Measurements from ENCODE around the gene PCDH19. TPM values are rescaled to one million over a fixed set of nuclear protein-coding genes. Genes with fewer than 3 reads are reported as not detected.
"Not testable (repeated sequence)": the region's sequence is repeated elsewhere in the genome, so short reads cannot be mapped to it uniquely, and the experiment has no call there.

PCDH19 gene
- total RNA-seq: 1 to 10 TPM in 1 of 6 donors, under 1 TPM in 5; 0.10 to 1.0 (median 0.19) TPM

- Histone ChIP-seq H3K36me3 (no peaks in the 10 kb centered on the region), H3K4me3 (peak within 1 kb of the TSS in 3 of 4 donors; percentile 22 to 42 (median 34)), H3K27me3 (peaks cover 0 to 30% (median 3%) of the 10 kb centered on the region in 4 donors), H3K27ac (no peak within 1 kb of the TSS), H3K4me1 (peaks cover 6 to 37% (median 9%) of the 10 kb centered on the region in 4 donors), H3K9me3 (no peaks in the 10 kb centered on the region)
- DNase-seq: peak in 1 of 2 donors; percentile 87
- ATAC-seq (ENCODE audit: low FRiP score in 2 of 2): peak in 1 of 2 donors; percentile 89
- no peak for TF ChIP-seq CTCF (IDR thresholded peaks at IDR 0.05)
- 10 to 40% methylated on average over 11 to 79 of the region's 91 CpGs for WGBS, 2 donors
Measured at GRCh38 chrX:100409610-100410590, at the start of gene PCDH19. Gene PCDH19, minus strand, starts transcription at chrX:100410273. Its CDS starts 1,676 bp downstream, at chrX:100408597.

- ATAC-seq (ENCODE audit: low FRiP score in 2 of 2) (peak in 1 of 2 donors; percentile 55), DNase-seq (peak in 1 of 2 donors; percentile 5)
- Histone ChIP-seq H3K27me3 (no peaks in the 10 kb centered on the region), H3K27ac (no peak overlapping the region), H3K4me1 (peaks cover 0 to 9% (median 0%) of the 10 kb centered on the region in 4 donors), H3K9me3 (no peaks in the 10 kb centered on the region), H3K4me3 (no peak overlapping the region), H3K36me3 (no peaks in the 10 kb centered on the region)
- no peak for TF ChIP-seq POLR2A (IDR thresholded peaks at IDR 0.05)
- no peak for TF ChIP-seq POLR2AphosphoS5 (IDR thresholded peaks at IDR 0.05)
- no peak for TF ChIP-seq EP300 (IDR thresholded peaks at IDR 0.05)
- TF ChIP-seq CTCF (IDR thresholded peaks at IDR 0.05): no peak
- 74% methylated on average over 14 of the region's 15 CpGs; no CpG with 5 or more reads in 1 of the 2 donors for WGBS, 2 donors
Measured at GRCh38 chrX:100449696-100450608, 39.9 kb upstream of the PCDH19 start.

- TF ChIP-seq POLR2A (IDR thresholded peaks at IDR 0.05) (no peak), EP300 (IDR thresholded peaks at IDR 0.05) (no peak), CTCF (IDR thresholded peaks at IDR 0.05) (peak; percentile 29 to 94 (median 46))
- 1 to 3% methylated on average over 4 to 6 of the region's 6 CpGs for WGBS, 2 donors
- Histone ChIP-seq H3K27me3 (no peaks in the 10 kb centered on the region), H3K27ac (no peak overlapping the region), H3K4me1 (peaks cover 0 to 9% (median 0%) of the 10 kb centered on the region in 4 donors), H3K36me3 (no peaks in the 10 kb centered on the region), H3K9me3 (no peaks in the 10 kb centered on the region), H3K4me3 (no peak overlapping the region)
- peak in 1 of 2 donors; percentile 24 for DNase-seq
- peak in 1 of 2 donors; percentile 81 for ATAC-seq (ENCODE audit: low FRiP score in 2 of 2)
Measured at GRCh38 chrX:100447655-100448397, 37.8 kb upstream of the PCDH19 start.

GRCh38 chrX:100445593-100445992 is 35.5 kb upstream of the PCDH19 start:
- H3K4me1 ChIP-seq: peaks cover 0 to 8% (median 0%) of the 10 kb centered on the region in 4 donors
- no peak overlapping the region for H3K4me3 ChIP-seq
- H3K27me3 ChIP-seq: no peaks in the 10 kb centered on the region
- no peaks in the 10 kb centered on the region for H3K9me3 ChIP-seq
- no peaks in the 10 kb centered on the region for H3K36me3 ChIP-seq
- H3K27ac ChIP-seq: no peak overlapping the region
- ATAC-seq (ENCODE audit: low FRiP score in 2 of 2) (no peak), DNase-seq (no peak)
- no peak for TF ChIP-seq CTCF (IDR thresholded peaks at IDR 0.05)
- no peak for TF ChIP-seq EP300 (IDR thresholded peaks at IDR 0.05)
- no peak for TF ChIP-seq POLR2AphosphoS5 (IDR thresholded peaks at IDR 0.05)
- no peak for TF ChIP-seq POLR2A (IDR thresholded peaks at IDR 0.05)

GRCh38 chrX:100441321-100441720 is 31.2 kb upstream of the PCDH19 start:
- H3K36me3 ChIP-seq; DNase-seq; H3K27me3 ChIP-seq; H3K4me3 ChIP-seq; H3K4me1 ChIP-seq; H3K27ac ChIP-seq; H3K9me3 ChIP-seq; ATAC-seq (ENCODE audit: low FRiP score in 2 of 2): not testable (repeated sequence)
- 80 to 85% methylated on average over 3 to 7 of the region's 7 CpGs for WGBS, 2 donors
